Mesothelial cell of epicardium (in vitro differentiated cells): Measurements from ENCODE around the gene SND1. TPM values are rescaled to one million over a fixed set of nuclear protein-coding genes. Genes with fewer than 3 reads are reported as not detected.

Experiments
- DNase-seq, 2 experiments: peaks; one replicate each; pipeline ENCODE4 v3.0.0; 2021; ENCODE audit warnings: low spot score in 2 of 2; ENCODE audit not compliant: unreplicated experiment in 2 of 2
- H3K27ac Mint-ChIP-seq: 2 replicates; pipeline ENCODE4 v1.8.0; 2021; ENCODE audit warnings: mixed read lengths
- H3K27me3 Mint-ChIP-seq: 2 replicates; pipeline ENCODE4 v1.8.0; 2021; ENCODE audit warnings: low read depth, mixed read lengths
- H3K36me3 Mint-ChIP-seq: 2 replicates; pipeline ENCODE4 v1.8.0; 2021; ENCODE audit warnings: mixed read lengths
- H3K4me1 Mint-ChIP-seq: 2 replicates; pipeline ENCODE4 v1.8.0; 2021; ENCODE audit warnings: mixed read lengths
- H3K4me3 Mint-ChIP-seq: 2 replicates; pipeline ENCODE4 v1.8.0; 2021; ENCODE audit warnings: mild to moderate bottlenecking, moderate library complexity, mixed read lengths
- H3K9me3 Mint-ChIP-seq: 2 replicates; pipeline ENCODE4 v1.8.0; 2021; ENCODE audit warnings: mixed read lengths
- microRNA-seq: library from miRNA; unstranded; fragments of <30 nt; microRNA quantifications from one replicate; pipeline ENCODE4 v1.2.0, GENCODE V29; 2021; ENCODE audit warnings: inconsistent platforms, mixed read lengths
- total RNA-seq: library from RNA; stranded (reverse); gene quantifications from 3 replicates; pipeline ENCODE4 v1.2.1, GENCODE V29; 2021
- TF ChIP-seq, protein P1 (sequence below): fragments of 200-600 bp; sonication (generic); IDR thresholded peaks from one replicate; pipeline ENCODE4 v1.5.0; 2021; ENCODE audit warnings: antibody characterized with exemption; ENCODE audit not compliant: unreplicated experiment

Gene SND1
- total RNA-seq, 1 donor from 2014 or later: 211 TPM

DNA sequence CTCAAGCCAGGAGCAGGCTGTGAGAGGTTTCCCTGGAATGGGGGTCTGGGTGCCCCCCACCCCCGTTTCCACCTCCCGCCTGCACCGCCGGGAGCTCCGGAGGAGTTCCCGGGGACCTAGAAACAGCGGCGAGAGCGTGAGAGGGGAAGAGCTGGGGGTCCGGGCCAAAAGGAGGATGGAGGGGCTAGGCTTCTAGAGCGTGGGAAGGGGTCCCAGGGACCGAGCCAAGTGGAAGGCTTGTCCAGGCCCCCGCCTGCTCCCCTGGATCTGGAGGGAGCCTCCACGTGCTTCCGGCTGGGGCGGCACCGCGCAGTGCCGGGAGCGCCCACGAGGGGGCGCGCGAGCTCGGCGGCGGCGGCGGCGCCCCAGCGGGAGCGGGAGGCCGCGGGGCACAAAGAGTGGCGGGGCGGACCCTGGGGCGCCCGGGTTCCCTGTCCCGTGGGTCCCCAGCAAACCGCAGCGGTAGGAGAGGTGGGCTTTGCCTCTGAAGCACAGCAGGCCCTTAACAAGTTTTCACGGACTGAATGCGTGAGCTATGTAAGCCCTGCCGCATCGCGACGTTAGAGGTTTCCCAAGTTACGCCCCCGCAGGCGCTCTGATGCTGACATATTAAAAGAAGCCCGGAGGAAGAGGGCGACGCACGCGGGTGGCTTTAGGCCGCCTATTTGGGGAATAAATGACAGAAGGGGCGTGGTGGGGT is 483.7 kb downstream of the SND1 start:
- peaks cover 6% of the 10 kb centered on the region for H3K4me1 Mint-ChIP-seq
- H3K27me3 Mint-ChIP-seq: peaks cover 72% of the 10 kb centered on the region
- H3K27ac Mint-ChIP-seq: no peak overlapping the region
- peak overlapping the region; percentile 70 for H3K4me3 Mint-ChIP-seq
- H3K9me3 Mint-ChIP-seq: peaks cover 8% of the 10 kb centered on the region
- DNase-seq: peak; percentile 41 to 79
- no peaks in the 10 kb centered on the region for H3K36me3 Mint-ChIP-seq
- TF ChIP-seq, protein P1, sequence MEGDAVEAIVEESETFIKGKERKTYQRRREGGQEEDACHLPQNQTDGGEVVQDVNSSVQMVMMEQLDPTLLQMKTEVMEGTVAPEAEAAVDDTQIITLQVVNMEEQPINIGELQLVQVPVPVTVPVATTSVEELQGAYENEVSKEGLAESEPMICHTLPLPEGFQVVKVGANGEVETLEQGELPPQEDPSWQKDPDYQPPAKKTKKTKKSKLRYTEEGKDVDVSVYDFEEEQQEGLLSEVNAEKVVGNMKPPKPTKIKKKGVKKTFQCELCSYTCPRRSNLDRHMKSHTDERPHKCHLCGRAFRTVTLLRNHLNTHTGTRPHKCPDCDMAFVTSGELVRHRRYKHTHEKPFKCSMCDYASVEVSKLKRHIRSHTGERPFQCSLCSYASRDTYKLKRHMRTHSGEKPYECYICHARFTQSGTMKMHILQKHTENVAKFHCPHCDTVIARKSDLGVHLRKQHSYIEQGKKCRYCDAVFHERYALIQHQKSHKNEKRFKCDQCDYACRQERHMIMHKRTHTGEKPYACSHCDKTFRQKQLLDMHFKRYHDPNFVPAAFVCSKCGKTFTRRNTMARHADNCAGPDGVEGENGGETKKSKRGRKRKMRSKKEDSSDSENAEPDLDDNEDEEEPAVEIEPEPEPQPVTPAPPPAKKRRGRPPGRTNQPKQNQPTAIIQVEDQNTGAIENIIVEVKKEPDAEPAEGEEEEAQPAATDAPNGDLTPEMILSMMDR: peak; percentile 79

DNA sequence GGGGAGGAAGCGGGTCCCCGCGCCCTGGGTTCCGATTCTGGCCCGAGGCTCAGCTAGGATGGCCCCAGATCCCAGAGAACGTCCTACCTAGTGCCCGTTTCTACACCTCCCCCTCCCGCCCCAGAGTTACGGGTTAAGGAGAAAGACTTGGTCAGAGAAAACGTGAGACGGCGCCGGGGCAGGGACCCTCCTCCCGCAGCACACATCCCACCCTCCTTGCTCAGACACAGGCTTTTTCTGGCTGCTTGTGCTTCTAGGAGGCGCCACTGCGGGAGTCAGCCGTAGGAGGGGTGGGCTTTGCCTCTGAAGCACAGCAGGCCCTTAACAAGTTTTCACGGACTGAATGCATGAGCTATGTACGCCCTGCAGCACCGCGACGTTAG is 484.2 kb downstream of the SND1 start:
- peaks cover 6% of the 10 kb centered on the region for H3K4me1 Mint-ChIP-seq
- peak overlapping the region; percentile 70 for H3K4me3 Mint-ChIP-seq
- TF ChIP-seq, protein P1: no peak
- no peak overlapping the region for H3K27ac Mint-ChIP-seq
- no peaks in the 10 kb centered on the region for H3K36me3 Mint-ChIP-seq
- DNase-seq: no peak
- peaks cover 76% of the 10 kb centered on the region for H3K27me3 Mint-ChIP-seq
- H3K9me3 Mint-ChIP-seq: peaks cover 8% of the 10 kb centered on the region

DNA sequence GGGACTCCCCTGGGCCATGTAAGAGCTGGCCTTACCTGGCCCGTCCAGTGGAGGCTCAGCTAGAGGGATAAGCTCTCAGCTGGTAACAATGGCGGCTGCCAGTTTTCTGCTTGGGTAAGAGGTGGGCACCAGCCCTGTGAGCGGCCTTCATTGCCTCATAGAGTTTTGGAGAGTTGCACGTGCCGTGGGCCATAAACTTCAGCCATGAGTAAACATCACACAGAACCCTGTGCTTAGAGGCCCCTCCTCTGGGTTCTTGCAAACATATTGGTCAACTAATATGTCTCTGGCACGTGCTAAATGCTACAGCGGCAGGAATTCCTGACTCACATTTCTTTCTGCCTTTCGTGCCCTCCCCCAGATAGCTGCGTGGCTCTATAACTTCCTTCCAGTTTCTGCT is 485.2 kb downstream of the SND1 start:
- Mint-ChIP-seq H3K36me3 (no peaks in the 10 kb centered on the region), H3K27me3 (peaks cover 83% of the 10 kb centered on the region), H3K27ac (no peak overlapping the region), H3K4me3 (peak overlapping the region; percentile 24), H3K9me3 (peaks cover 8% of the 10 kb centered on the region), H3K4me1 (peaks cover 6% of the 10 kb centered on the region)
- TF ChIP-seq, protein P1: no peak
- DNase-seq: no peak

DNA sequence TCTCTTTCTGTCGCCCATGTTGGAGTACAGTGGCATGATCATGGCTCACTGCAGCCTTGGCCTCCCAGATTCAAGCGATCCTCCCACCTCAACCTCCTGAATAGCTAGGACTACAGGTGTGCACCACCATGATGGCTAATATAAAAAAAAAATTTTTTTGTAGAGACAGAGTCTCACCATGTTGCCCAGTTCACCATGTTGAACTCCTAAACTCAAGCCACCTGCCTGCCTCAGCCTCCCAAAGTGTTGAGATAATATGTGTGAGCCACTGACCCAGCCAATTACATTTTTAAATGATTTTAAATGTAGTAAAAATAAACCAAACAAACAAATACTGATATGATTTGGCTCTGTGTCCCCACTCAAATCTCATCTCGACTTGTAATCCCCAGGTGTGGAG is 487.4 kb downstream of the SND1 start:
- H3K9me3 Mint-ChIP-seq: peaks cover 16% of the 10 kb centered on the region
- TF ChIP-seq, protein P1: no peak
- H3K4me3 Mint-ChIP-seq: no peak overlapping the region
- H3K27ac Mint-ChIP-seq: no peak overlapping the region
- DNase-seq: no peak
- H3K4me1 Mint-ChIP-seq: peaks cover 6% of the 10 kb centered on the region
- H3K27me3 Mint-ChIP-seq: peaks cover 79% of the 10 kb centered on the region
- H3K36me3 Mint-ChIP-seq: no peaks in the 10 kb centered on the region

DNA sequence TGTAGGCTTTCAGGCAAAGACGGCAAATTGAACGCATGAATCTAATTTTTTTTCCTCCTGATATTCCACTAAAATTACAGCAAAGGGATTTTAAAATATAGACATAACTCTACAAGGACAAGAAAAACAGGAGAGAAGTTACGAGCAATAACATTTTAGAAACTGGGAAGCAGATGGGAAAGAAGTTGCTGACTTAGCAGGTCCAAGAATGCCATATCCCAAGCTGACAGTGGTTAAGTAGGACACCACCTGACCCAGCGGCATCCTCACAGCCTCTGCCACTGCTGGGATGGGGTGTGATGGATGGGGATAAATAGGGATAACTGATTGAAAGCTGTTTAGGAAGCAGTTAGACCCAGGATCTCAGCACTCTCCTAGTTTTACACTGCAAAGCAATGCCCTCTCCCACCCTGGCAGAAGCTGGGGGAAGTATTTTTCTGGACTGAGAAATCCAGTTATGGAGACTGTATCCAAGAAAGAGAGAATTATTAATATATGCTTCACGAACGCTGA is 489.7 kb downstream of the SND1 start:
- no peaks in the 10 kb centered on the region for H3K36me3 Mint-ChIP-seq
- no peak overlapping the region for H3K4me3 Mint-ChIP-seq
- H3K9me3 Mint-ChIP-seq: peaks cover 16% of the 10 kb centered on the region
- no peaks in the 10 kb centered on the region for H3K4me1 Mint-ChIP-seq
- TF ChIP-seq, protein P1: no peak
- DNase-seq: no peak
- peaks cover 67% of the 10 kb centered on the region for H3K27me3 Mint-ChIP-seq
- H3K27ac Mint-ChIP-seq: no peak overlapping the region

Small RNA genes within 50 kb of the gene (microRNA-seq; reads per million reads assigned to microRNA genes)
- gene MIR593: not detected

Other genes with a start within 250 kb of the SND1 start
- gene GCC1, start 66.6 kb upstream of the SND1 start, total RNA-seq: 16.6 to 17.5 TPM (median 17.2 TPM) in 3 replicates
- gene ARF5, start 63.8 kb upstream of the SND1 start, total RNA-seq: 165 to 171 TPM (median 168 TPM) in 3 replicates
- 2.1 to 2.3 TPM (median 2.2 TPM) in 3 replicates for gene FSCN3, start 58.5 kb upstream of the SND1 start, total RNA-seq
- gene PAX4, start 34.1 kb upstream of the SND1 start, total RNA-seq: not detected in 3 replicates